NCI-H446 treated with DMSO at 0.1 percent for 48 hours (cell line): ENCODE results near the gene PADI2.

Experiments
- DNase-seq: peaks from one replicate; lab custom pipeline; 2025; lab: John Stamatoyannopoulos, UW

PADI2 gene

GRCh38 chr1:17112496-17113236, 6.6 kb downstream of the PADI2 start:
- no peak for DNase-seq

- no peak for DNase-seq
Observed at GRCh38 chr1:17112076-17112475, 7.2 kb downstream of the PADI2 start.

GRCh38 chr1:17110555-17110926, 8.7 kb downstream of the PADI2 start:
- no peak for DNase-seq

GRCh38 chr1:17109892-17110554, 9.2 kb downstream of the PADI2 start:
- no peak for DNase-seq

- DNase-seq, result no peak
Observed at GRCh38 chr1:17108786-17109185, 10.5 kb downstream of the PADI2 start.

GRCh38 chr1:17108360-17108759, 10.9 kb downstream of the PADI2 start:
- DNase-seq, result no peak

GRCh38 chr1:17104782-17105181, 14.5 kb downstream of the PADI2 start:
- DNase-seq, result no peak

- no peak for DNase-seq
Observed at GRCh38 chr1:17102232-17102631, 17.0 kb downstream of the PADI2 start.

- no peak for DNase-seq
Observed at GRCh38 chr1:17101261-17101660, 18.0 kb downstream of the PADI2 start.

GRCh38 chr1:17099616-17100340, 19.5 kb downstream of the PADI2 start:
- DNase-seq, result no peak

GRCh38 chr1:17098446-17099317, 20.6 kb downstream of the PADI2 start:
- no peak for DNase-seq

- DNase-seq, result no peak
Observed at GRCh38 chr1:17097787-17098186, 21.5 kb downstream of the PADI2 start.

GRCh38 chr1:17097147-17097546, 22.1 kb downstream of the PADI2 start:
- no peak for DNase-seq

GRCh38 chr1:17096584-17096983, 22.7 kb downstream of the PADI2 start:
- DNase-seq, result no peak

- DNase-seq, result no peak
Observed at GRCh38 chr1:17095141-17095540, 24.1 kb downstream of the PADI2 start.

GRCh38 chr1:17094664-17095063, 24.6 kb downstream of the PADI2 start:
- DNase-seq, result no peak

GRCh38 chr1:17093822-17094393, 25.3 kb downstream of the PADI2 start:
- no peak for DNase-seq

GRCh38 chr1:17091252-17091651, 28.0 kb downstream of the PADI2 start:
- DNase-seq, result no peak

- no peak for DNase-seq
Observed at GRCh38 chr1:17089506-17089905, 29.7 kb downstream of the PADI2 start.

- DNase-seq, result no peak
Observed at GRCh38 chr1:17086751-17087150, 32.5 kb downstream of the PADI2 start.

- DNase-seq, result no peak
Observed at GRCh38 chr1:17084787-17085186, 34.5 kb downstream of the PADI2 start.

- no peak for DNase-seq
Observed at GRCh38 chr1:17082761-17083160, 36.5 kb downstream of the PADI2 start.
